ENCODE measurements around the gene PRDM5.

PRDM5 gene

GRCh38 chr4:120816296-120816965 lies 106.1 kb downstream of the PRDM5 start:
- TF ChIP-seq TAF1 (IDR thresholded peaks at IDR 0.05; ENCODE audit: borderline replicate concordance, insufficient read depth, low read length) (no peak), FOXP2 (optimal IDR thresholded peaks at IDR 0.05; ENCODE audit: borderline replicate concordance, extremely low read depth, extremely low read length, insufficient read depth) (no peak), REST (IDR thresholded peaks at IDR 0.05; ENCODE audit: insufficient read depth in 1 of 2, low read depth in 2 of 2, low read length in 2 of 2) (no peak), POLR2AphosphoS5 (IDR thresholded peaks at IDR 0.05; ENCODE audit: low read depth, low read length) (no peak), SIN3A (IDR thresholded peaks at IDR 0.05; ENCODE audit: borderline replicate concordance, insufficient read depth, low read length) (no peak)

- TF ChIP-seq FOXP2 (optimal IDR thresholded peaks at IDR 0.05; ENCODE audit: borderline replicate concordance, extremely low read depth, extremely low read length, insufficient read depth) (no peak), POLR2AphosphoS5 (IDR thresholded peaks at IDR 0.05; ENCODE audit: low read depth, low read length) (no peak), REST (IDR thresholded peaks at IDR 0.05; ENCODE audit: insufficient read depth in 1 of 2, low read depth in 2 of 2, low read length in 2 of 2) (no peak), TAF1 (IDR thresholded peaks at IDR 0.05; ENCODE audit: borderline replicate concordance, insufficient read depth, low read length) (no peak), SIN3A (IDR thresholded peaks at IDR 0.05; ENCODE audit: borderline replicate concordance, insufficient read depth, low read length) (no peak)
Measured at GRCh38 chr4:120815361-120815760, 107.2 kb downstream of the PRDM5 start.

GRCh38 chr4:120814886-120815285 lies 107.6 kb downstream of the PRDM5 start:
- TF ChIP-seq TAF1 (IDR thresholded peaks at IDR 0.05; ENCODE audit: borderline replicate concordance, insufficient read depth, low read length) (no peak), REST (IDR thresholded peaks at IDR 0.05; ENCODE audit: insufficient read depth in 1 of 2, low read depth in 2 of 2, low read length in 2 of 2) (no peak), POLR2AphosphoS5 (IDR thresholded peaks at IDR 0.05; ENCODE audit: low read depth, low read length) (no peak), FOXP2 (optimal IDR thresholded peaks at IDR 0.05; ENCODE audit: borderline replicate concordance, extremely low read depth, extremely low read length, insufficient read depth) (no peak), SIN3A (IDR thresholded peaks at IDR 0.05; ENCODE audit: borderline replicate concordance, insufficient read depth, low read length) (no peak)

- TF ChIP-seq FOXP2 (optimal IDR thresholded peaks at IDR 0.05; ENCODE audit: borderline replicate concordance, extremely low read depth, extremely low read length, insufficient read depth): no peak
- no peak for TF ChIP-seq POLR2AphosphoS5 (IDR thresholded peaks at IDR 0.05; ENCODE audit: low read depth, low read length)
- no peak for TF ChIP-seq REST (IDR thresholded peaks at IDR 0.05; ENCODE audit: insufficient read depth in 1 of 2, low read depth in 2 of 2, low read length in 2 of 2)
- TF ChIP-seq TAF1 (IDR thresholded peaks at IDR 0.05; ENCODE audit: borderline replicate concordance, insufficient read depth, low read length): no peak
- TF ChIP-seq SIN3A (IDR thresholded peaks at IDR 0.05; ENCODE audit: borderline replicate concordance, insufficient read depth, low read length): no peak
Measured at GRCh38 chr4:120812216-120812615, 110.3 kb downstream of the PRDM5 start.
